MM.1S (cell line): ENCODE data around the gene OXSR1.

ENCODE experiments used
- DNase-seq: peaks from one replicate; pipeline ENCODE4 v3.0.0-alpha.2; 2015
- H2AFZ ChIP-seq: fragments of 300-600 bp; sonication (generic); 2 replicates; pipeline ENCODE4 v1.6.0; 2016; ENCODE audit warnings: antibody characterized with exemption, low read length
- H3F3A ChIP-seq: fragments of 300-600 bp; sonication (generic); 2 replicates; pipeline ENCODE4 v1.6.1; 2016; ENCODE audit warnings: mild to moderate bottlenecking, antibody characterized with exemption, low read length, moderate library complexity, mixed read lengths; ENCODE audit not compliant: insufficient read depth
- H3K27ac ChIP-seq: fragments of 300-600 bp; sonication (generic); 2 replicates; pipeline ENCODE4 v1.5.1; 2016; ENCODE audit warnings: mild to moderate bottlenecking, low read length
- H3K27me3 ChIP-seq: fragments of 300-600 bp; sonication (generic); replicated peaks from 2 replicates; pipeline ENCODE4 v1.6.0; 2016; ENCODE audit warnings: low read length; ENCODE audit not compliant: insufficient read depth
- H3K36me3 ChIP-seq: fragments of 300-600 bp; sonication (generic); replicated peaks from 2 replicates; pipeline ENCODE4 v1.6.1; 2016; ENCODE audit warnings: mild to moderate bottlenecking, low read length, mixed read lengths; ENCODE audit not compliant: insufficient read depth
- H3K4me1 ChIP-seq: fragments of 300-600 bp; sonication (generic); 2 replicates; pipeline ENCODE4 v1.6.1; 2016; ENCODE audit warnings: low read length, mixed read lengths
- H3K4me2 ChIP-seq: fragments of 300-600 bp; sonication (generic); 2 replicates; pipeline ENCODE4 v1.6.0; 2016; ENCODE audit warnings: low read depth, low read length
- H3K4me3 ChIP-seq: fragments of 300-600 bp; sonication (generic); 2 replicates; pipeline ENCODE4 v1.5.1; 2016; ENCODE audit warnings: low read length, mixed read lengths
- H3K79me2 ChIP-seq: fragments of 300-600 bp; sonication (generic); 2 replicates; pipeline ENCODE4 v1.6.1; 2016; ENCODE audit warnings: mixed run types, low read length, mixed read lengths
- H3K9ac ChIP-seq: fragments of 300-600 bp; sonication (generic); 2 replicates; pipeline ENCODE4 v1.6.1; 2016; ENCODE audit warnings: low read length, mixed read lengths
- H3K9me2 ChIP-seq: fragments of 300-600 bp; sonication (generic); replicated peaks from 2 replicates; pipeline ENCODE4 v1.6.1; 2016; ENCODE audit warnings: mild to moderate bottlenecking, low read length, mixed read lengths; ENCODE audit not compliant: insufficient read depth
- H3K9me3 ChIP-seq: fragments of 300-600 bp; sonication (generic); replicated peaks from 2 replicates; pipeline ENCODE4 v1.6.1; 2016; ENCODE audit warnings: mild to moderate bottlenecking, low read length, mixed read lengths; ENCODE audit not compliant: insufficient read depth
- H4K20me1 ChIP-seq: fragments of 300-600 bp; sonication (generic); 2 replicates; pipeline ENCODE4 v1.6.1; 2016; ENCODE audit warnings: mild to moderate bottlenecking, low read length, moderate library complexity, mixed read lengths; ENCODE audit not compliant: insufficient read depth
- CTCF ChIP-seq: fragments of 300-600 bp; sonication (generic); IDR thresholded peaks from 2 replicates; pipeline ENCODE4 v1.5.1; 2016; ENCODE audit warnings: antibody characterized with exemption, low read length, mixed read lengths
- EZH2 ChIP-seq: fragments of 300-600 bp; sonication (generic); optimal IDR thresholded peaks from 2 replicates; pipeline ENCODE3; 2017; ENCODE audit warnings: low read depth, mild to moderate bottlenecking, antibody characterized with exemption, low read length, mixed read lengths
- EZH2phosphoT487 ChIP-seq: fragments of 300-600 bp; sonication (generic); IDR thresholded peaks from 2 replicates; pipeline ENCODE4 v1.6.1; 2018; ENCODE audit warnings: antibody characterized with exemption, low read length

OXSR1 gene

GRCh38 chr3:38170722-38171121, 5.4 kb downstream of the OXSR1 start:
- TF ChIP-seq CTCF, result no peak
- no peak for TF ChIP-seq EZH2
- no peak for TF ChIP-seq EZH2phosphoT487
- Histone ChIP-seq H3K27ac (no peak overlapping the region), H3K79me2 (peaks cover 99% of the 10 kb centered on the region), H3F3A (no peaks in the 10 kb centered on the region), H3K9me2 (no peaks in the 10 kb centered on the region), H4K20me1 (no peaks in the 10 kb centered on the region), H3K4me2 (no peak overlapping the region), H3K4me1 (no peaks in the 10 kb centered on the region), H3K9ac (no peak overlapping the region), H2AFZ (no peak overlapping the region), H3K36me3 (no peaks in the 10 kb centered on the region), H3K27me3 (no peaks in the 10 kb centered on the region), H3K4me3 (no peak overlapping the region), H3K9me3 (no peaks in the 10 kb centered on the region)
- no peak for DNase-seq

GRCh38 chr3:38171622-38172021, 6.3 kb downstream of the OXSR1 start:
- H3K9ac ChIP-seq, result no peak overlapping the region
- no peaks in the 10 kb centered on the region for H3K27me3 ChIP-seq
- no peak overlapping the region for H2AFZ ChIP-seq
- no peak for DNase-seq
- H3K36me3 ChIP-seq, result no peaks in the 10 kb centered on the region
- no peaks in the 10 kb centered on the region for H3F3A ChIP-seq
- no peak overlapping the region for H3K27ac ChIP-seq
- peaks cover 99% of the 10 kb centered on the region for H3K79me2 ChIP-seq
- H3K4me3 ChIP-seq, result no peak overlapping the region
- H3K9me3 ChIP-seq, result no peaks in the 10 kb centered on the region
- no peak overlapping the region for H3K4me2 ChIP-seq
- H3K4me1 ChIP-seq, result no peaks in the 10 kb centered on the region
- TF ChIP-seq EZH2phosphoT487 (no peak), CTCF (no peak), EZH2 (no peak)
- H4K20me1 ChIP-seq, result no peaks in the 10 kb centered on the region; the same call in 1 of the 2 replicates
- no peaks in the 10 kb centered on the region for H3K9me2 ChIP-seq

DNA sequence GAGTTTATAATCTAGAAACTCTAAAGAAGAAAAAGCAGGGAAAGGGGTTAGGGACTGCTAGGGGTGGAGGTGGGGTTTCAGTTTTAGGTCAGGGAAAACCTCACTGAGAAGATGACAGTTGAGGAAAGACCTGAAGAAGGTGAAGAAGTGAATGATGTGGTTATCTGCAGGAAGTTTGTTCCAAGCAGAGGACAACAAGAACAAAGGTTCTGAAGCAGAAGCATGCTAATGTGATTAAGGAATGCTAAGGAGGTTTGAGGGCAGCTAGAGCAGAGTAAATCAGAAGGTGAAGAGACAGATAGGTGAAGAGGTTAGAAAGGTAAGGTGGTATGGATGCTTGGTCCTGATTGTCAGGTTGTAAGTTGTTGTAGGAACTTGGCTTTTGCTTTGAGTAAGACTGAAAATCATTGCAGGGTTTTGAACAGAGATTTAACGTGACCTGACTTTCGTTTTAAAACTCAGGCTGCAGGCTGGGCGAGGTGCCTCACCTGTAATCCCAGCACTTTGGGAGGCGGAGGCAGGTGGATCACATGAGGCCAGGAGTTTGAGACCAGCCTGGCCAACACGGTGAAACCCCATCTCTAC, 8.6 kb downstream of the OXSR1 start:
- Histone ChIP-seq H3K27ac (no peak overlapping the region), H4K20me1 (no peaks in the 10 kb centered on the region; the same call in 1 of the 2 replicates), H2AFZ (no peak overlapping the region), H3K4me3 (no peak overlapping the region), H3F3A (no peaks in the 10 kb centered on the region), H3K36me3 (no peaks in the 10 kb centered on the region), H3K9ac (no peak overlapping the region), H3K79me2 (peaks cover 96% of the 10 kb centered on the region), H3K9me2 (no peaks in the 10 kb centered on the region), H3K9me3 (no peaks in the 10 kb centered on the region), H3K4me1 (no peaks in the 10 kb centered on the region), H3K27me3 (no peaks in the 10 kb centered on the region), H3K4me2 (no peak overlapping the region)
- no peak for DNase-seq
- TF ChIP-seq EZH2, result no peak
- TF ChIP-seq CTCF, result no peak
- TF ChIP-seq EZH2phosphoT487, result no peak
